Putamen (tissue), 1 donor: ENCODE results near the gene CCDC57.
"Not testable (repeated sequence)": the region's sequence is repeated elsewhere in the genome, so short reads cannot be mapped to it uniquely, and the experiment has no call there.

Experiments
- DNase-seq: peaks from one replicate; pipeline ENCODE4 v3.0.0-alpha.2; 2016; ENCODE audit warnings: low spot score

Gene CCDC57

GRCh38 chr17:82178499-82179261 lies 34.0 kb downstream of the CCDC57 start:
- DNase-seq: no peak

DNA sequence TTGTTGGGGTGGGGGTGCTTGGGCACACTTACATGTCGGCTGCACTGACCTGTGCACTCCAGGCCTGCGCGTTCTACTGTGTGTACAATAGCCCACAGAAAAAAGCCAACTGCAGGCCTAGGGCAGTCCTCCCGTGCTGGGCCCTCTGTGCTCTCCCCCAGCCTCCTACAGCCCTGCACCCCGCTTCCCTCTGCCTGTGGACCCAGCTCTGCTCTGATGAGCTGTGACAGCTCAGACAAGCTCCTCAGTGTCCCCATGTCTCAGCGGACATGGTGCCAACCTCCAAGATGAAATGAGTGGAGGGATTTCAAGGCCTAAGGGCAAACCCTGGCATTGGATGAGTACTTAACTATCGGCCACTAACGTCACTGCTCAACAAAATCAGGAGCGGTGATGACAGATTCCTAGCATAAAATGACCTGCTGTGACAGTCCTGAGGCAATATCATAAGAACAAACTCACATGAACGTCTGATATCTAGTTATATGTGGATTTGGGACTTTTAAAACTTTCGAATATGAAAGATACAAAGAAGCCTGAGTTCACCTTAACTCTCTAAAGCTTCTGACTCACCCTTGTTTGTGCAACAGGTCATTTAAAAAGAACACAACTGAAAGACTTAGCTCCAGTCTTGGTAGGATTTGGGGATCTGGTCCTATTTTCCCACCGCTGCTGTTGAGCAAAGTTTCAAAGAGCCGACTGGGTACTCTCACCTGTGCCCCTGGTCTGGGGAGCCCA lies 34.7 kb downstream of the CCDC57 start:
- DNase-seq: no peak

- no peak for DNase-seq
Observed at GRCh38 chr17:82177276-82177675, 35.4 kb downstream of the CCDC57 start.

DNA sequence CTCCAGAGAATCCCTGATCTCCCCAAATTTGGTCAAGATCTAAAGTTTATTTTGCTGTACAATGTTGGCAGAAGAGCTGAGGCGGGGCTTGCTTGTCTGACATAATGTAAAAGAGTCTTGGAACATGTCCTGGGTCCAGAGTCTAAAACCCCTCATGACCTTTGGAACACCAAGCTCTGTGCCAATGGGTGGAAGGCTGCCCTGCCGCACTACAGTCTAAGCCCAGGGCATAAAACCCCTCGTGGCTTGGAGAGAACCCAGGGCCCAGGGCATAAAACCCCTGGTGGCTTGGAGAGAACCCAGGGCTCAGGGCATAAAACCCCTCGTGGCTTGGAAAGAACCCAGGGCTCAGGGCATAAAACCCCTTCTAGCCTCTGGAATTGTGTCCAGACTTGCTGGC lies 36.7 kb downstream of the CCDC57 start:
- DNase-seq: no peak

GRCh38 chr17:82175201-82175600 lies 37.4 kb downstream of the CCDC57 start:
- no peak for DNase-seq

DNA sequence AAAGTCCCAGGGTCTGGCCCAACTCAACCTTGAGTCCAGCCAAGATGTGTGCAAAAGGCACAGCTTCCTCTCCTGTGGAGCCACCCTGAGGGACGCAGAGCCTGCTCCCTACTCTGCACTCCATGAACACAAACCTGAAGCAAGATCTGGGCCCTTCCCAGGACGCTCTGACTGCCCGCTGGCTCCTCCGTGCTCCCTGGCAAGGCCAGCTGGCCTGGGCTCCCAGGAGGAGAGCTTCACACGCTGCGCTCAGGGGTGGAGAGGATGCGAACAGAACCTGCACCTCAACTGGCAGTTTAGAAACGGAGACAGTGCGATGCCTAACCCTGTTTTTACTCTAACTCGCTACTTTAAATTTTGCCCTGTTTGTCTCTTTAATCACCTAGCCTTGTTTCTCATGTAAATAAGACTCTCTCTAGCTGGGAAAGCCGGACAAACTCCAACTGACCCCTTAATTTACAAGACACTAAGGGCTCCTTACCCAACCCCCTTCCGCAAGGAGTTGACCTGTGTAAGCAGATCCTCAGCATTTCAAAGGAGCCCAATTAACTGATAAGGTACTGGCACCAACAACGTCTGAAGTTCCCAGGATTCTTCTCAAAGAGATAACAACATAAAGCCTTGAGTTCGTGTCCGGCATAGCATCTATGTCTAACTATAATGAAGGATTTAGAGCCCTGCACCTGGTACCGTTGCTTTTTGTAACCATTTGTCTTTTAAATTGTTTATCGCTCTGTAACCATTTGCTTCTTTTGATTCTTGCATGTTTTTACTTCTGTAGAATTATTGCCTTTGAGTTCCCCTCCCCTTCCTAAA lies 38.4 kb downstream of the CCDC57 start:
- not testable (repeated sequence) for DNase-seq

DNA sequence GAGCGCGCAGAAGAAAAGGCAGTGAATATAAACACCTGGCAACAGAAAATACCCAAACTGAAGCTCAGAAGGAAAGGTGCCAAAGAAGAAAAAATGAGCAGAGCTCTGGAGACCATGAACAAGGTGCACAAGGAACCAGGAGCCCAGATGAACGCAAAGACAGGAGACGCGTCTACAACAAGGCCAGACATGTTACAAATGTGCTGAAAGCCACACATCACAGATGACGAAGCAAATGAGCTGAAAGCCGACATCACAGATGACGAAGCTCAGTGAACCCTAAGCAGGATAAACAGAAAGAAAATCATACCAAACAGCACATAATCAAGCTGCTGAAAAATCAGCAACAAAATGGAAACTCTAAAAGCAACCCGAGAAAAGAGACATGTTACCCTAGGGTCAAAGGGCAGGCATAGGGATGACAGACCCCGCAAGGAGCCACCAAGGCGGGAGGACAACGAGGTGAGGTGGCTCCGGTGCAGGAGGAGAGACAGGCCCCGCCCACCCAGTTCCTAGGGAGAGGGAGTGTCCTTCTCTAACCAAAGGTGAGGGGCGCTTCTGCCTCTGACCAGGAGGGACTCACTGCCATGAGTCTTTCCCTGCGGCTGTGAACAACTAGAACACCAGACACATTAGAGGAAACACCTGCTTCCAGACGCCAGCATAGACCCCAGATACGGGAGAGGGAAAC lies 39.1 kb downstream of the CCDC57 start:
- DNase-seq: no peak

- DNase-seq: no peak
Observed at GRCh38 chr17:82172486-82173160, 40.0 kb downstream of the CCDC57 start.

- DNase-seq: no peak
Observed at GRCh38 chr17:82171750-82172375, 40.8 kb downstream of the CCDC57 start.

GRCh38 chr17:82170412-82170961 lies 42.2 kb downstream of the CCDC57 start:
- no peak for DNase-seq

- no peak for DNase-seq
Observed at GRCh38 chr17:82168568-82168967, 44.1 kb downstream of the CCDC57 start.

- DNase-seq: no peak
Observed at GRCh38 chr17:82167028-82167427, 45.6 kb downstream of the CCDC57 start.

DNA sequence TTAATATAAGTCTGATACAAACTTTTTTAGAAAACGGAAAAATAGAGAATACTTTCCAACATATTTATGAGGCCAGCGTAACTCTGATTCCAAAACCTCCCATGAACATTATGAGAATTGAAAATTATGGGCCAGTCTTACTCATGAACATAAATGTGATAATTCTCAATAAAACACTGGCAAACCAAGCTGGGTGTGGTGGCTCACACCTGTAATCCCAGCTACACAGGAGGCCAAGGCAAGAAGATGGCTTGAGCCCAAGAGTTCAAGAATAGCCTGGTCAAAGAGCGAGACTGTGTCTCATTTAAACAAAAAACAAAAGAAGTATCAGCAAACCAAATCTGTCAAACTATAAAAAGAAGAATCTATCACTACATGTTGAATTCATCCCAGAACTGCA lies 47.8 kb downstream of the CCDC57 start:
- DNase-seq: no peak

GRCh38 chr17:82161216-82161615 lies 51.4 kb downstream of the CCDC57 start:
- no peak for DNase-seq

GRCh38 chr17:82160075-82160474 lies 52.6 kb downstream of the CCDC57 start:
- DNase-seq: no peak

GRCh38 chr17:82158825-82159224 lies 53.8 kb downstream of the CCDC57 start:
- DNase-seq: no peak

GRCh38 chr17:82157046-82158035 lies 55.3 kb downstream of the CCDC57 start:
- no peak for DNase-seq

DNA sequence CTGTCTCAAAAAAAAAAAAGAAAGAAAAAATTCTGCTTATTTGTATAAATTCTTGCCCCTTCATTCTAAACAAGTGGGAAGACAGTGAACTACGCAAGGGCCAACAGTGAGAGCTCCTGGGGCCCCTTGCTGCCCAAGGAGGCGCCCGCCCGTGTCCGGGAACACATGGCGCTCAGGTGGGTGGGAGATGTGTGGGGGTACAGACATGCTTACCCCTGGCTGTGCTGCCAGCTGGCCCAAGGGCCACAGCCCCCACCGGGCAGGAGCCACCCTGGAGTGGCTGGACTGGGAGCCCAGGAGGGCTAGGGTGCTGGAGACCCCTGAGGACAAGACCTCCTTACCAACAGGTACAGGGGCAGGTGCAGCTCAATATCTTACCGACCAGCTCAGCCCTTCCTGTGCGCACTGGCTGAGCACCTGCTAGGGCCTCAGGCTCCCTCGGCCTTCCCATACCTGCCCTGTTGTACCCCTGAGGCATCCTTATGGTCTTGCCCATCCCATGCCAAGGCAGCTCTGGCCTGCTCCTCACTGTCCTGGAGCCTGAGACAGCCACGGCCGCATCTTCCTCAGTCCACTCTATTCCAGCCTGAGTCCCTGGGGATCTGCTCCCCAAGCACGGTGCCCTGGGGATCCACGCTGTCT lies 56.2 kb downstream of the CCDC57 start:
- no peak for DNase-seq

DNA sequence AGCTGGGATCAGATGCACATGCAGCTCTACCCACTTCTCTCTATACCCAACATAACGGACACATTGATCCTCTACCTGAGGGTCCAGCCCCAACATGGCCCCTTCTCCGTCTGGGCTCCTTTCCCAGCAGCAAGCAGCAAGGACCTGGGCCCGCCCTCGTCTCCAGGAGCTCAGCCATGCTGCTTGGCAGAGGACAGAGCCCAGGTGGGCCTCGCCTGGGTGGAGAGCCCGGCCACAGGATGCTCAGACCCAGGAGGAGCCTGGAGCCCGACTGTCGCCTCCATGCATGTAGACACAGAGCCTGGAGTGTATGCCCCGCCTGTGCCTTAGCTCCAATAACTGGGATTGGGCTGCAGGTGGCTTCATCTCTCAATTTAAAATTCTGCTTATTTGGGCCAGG lies 57.0 kb downstream of the CCDC57 start:
- DNase-seq: no peak
